Islet precursor cell (in vitro differentiated cells): Measurements from ENCODE around the gene GPX2.
A peak's percentile ranks its signal among the peaks of the same experiment; 100 is the strongest.

Experiments used
- DNase-seq: peaks from one replicate; pipeline ENCODE4 v3.0.0-alpha.2; 2018

GPX2 gene

DNA sequence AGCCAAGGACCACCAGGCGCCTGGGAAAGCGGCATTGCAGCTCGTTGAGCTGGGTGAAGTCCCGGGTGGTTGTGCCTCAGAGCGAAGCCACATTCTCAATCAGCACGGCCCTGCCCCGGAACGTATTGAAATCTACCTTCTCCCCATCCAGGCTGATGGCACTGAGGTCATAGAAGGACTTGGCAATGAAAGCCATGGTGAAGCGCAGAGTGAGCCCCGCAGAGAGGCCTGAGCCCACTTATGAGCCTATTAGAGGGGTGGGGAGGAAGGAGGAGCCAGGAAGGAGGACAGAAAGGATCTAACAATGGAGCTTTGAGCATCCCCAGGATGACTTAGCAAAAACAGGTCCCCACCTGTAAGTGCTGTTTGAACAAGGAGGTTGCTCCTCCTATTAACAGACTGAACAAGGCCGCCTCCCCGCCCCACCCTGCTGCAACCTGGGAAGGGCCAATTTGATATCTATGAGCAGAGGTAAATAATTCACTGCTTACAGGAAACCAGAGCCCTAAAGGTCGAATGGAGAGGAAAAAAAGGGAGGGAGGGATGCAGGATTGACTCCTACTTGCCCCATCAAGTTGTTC is at the start of gene GPX2:
Gene GPX2 (minus strand): TSS at position 215 of the 581 bp plus-strand sequence. CDS start 19 bp downstream, at position 196.
- peak; percentile 55 for DNase-seq

DNA sequence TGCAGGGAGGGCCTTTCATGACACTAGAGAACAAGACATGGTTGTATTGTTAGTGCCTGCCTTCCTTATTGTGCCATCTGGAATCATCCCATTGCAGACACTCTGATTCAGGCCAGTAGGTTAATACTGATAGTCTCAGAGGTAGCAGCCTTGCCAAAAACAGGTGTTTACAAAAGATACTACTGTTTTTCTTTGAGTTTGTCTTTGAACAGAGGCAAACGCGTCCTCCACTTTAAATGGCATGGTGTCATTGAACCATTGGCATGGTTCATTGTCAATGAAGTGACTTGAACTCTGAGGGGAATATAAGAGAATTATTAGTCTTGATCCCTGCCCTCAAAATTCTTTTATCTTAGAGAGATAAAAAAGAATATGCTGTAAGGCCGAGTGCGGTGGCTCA is 48.4 kb upstream of the GPX2 start:
- DNase-seq: no peak

DNA sequence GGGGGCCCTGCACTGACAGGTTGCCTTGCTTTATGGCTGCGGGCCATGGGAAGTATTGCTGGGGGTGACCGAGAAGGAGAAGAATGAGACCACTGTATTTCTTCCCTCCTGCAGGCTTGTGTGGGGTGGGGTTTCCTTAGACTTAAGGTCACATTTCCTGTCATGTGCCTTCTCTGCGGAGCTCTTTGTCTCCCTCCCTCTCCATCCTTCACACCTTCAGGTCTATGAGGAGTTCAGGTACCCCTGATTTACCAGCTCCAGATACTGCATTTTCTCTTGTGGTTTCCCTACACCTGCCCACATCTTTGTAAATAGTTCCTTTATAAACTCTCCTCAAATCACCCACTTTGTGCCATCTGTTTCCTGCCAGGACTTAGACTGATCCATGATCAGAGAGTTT is 47.8 kb upstream of the GPX2 start:
- DNase-seq: no peak

DNA sequence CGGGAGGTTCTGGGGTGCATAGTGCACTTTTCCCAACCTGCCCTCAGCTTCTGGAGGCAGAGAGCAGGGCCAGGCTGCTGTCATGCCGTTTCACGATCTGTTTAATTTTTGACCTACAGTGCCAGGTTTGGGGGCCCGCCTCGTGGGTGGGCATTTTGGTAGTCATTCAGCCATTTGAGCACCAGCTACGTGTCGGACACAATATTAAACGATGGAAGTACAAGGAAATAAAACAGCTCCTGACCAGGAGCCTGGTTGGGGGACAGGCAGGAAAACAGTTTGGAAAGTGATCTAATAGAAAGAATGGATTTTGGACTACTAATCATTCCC is 44.9 kb upstream of the GPX2 start:
- DNase-seq: no peak

DNA sequence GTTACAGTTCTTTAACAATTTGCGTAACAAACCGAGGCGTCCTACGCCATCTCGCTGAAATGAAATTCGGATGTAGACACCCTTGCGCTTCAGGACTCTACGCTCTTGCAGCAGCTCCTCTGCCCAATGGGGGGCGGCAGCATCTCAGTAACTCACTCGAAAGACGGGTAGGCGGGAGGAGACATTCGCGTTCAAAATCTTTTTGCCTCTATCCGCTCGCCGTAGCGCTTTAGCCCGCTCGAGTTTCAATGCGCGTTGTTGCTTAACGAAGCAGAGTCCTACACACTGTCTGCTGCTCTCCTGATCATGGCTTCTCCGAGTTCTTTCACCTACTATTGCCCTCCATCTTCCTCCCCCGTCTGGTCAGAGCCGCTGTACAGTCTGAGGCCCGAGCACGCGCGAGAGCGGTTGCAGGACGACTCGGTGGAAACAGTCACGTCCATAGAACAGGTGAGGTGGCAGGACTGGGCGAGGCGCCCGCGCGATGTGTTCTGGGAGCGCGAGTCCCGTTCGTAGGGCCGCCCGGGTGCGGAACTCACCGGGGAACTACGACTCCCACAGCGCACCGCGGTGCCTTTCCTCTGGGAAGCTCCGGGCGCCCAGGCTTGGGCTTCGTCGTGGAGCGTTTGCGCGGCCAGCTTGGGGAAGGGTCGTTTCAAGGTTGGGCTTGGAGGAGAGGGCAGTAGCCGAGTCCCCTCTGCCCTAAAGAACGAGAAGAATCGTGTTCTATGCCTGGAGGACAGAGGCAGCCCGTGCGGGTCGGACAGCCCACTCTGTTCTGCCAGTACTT is 44.3 kb upstream of the GPX2 start, which contains the start of gene FNTB:
Gene FNTB (plus strand): TSS at position 248 of the 790 bp plus-strand sequence. CDS start 59 bp downstream, at position 307.
- DNase-seq: peak; percentile 98

DNA sequence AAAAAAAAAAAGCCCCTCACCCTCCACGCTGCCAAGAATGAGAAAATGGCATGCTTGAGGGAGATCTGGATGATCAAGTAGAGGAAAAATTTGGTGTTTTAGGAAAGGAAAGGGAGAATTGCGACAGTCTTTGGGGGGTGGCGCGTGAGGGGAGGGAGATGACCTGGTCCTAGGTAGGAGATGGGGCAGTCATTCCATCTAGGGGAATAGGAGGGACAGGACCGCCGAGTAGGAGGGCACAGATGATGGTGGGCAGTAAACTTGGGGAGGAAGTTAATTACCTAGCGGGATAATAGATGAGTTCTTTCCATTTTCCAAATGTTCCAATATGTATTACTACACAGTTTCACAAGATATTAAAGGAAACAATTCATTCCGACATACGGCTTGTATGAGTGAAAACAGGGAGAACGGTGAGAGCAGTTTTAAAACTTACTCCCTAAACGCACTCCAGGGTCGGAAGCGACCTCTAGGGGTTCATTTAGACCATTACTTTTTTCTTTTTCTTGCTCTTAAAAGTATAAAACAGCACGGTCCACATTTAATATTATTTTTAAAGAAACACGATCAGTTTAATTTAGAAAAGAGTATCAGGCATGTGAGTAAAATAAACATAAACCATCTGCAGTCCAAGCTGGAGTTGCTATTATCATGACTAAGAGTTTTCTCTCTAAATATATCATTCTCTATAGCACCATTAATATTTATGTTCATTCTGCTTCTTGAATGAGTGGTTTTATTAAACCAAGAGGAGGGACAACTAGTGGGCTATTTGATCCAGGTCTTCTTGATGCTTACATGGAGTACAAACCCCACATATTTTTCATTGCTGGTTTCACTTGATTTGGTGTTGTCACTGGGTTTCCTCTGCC is 41.1 kb upstream of the GPX2 start:
- DNase-seq: no peak

DNA sequence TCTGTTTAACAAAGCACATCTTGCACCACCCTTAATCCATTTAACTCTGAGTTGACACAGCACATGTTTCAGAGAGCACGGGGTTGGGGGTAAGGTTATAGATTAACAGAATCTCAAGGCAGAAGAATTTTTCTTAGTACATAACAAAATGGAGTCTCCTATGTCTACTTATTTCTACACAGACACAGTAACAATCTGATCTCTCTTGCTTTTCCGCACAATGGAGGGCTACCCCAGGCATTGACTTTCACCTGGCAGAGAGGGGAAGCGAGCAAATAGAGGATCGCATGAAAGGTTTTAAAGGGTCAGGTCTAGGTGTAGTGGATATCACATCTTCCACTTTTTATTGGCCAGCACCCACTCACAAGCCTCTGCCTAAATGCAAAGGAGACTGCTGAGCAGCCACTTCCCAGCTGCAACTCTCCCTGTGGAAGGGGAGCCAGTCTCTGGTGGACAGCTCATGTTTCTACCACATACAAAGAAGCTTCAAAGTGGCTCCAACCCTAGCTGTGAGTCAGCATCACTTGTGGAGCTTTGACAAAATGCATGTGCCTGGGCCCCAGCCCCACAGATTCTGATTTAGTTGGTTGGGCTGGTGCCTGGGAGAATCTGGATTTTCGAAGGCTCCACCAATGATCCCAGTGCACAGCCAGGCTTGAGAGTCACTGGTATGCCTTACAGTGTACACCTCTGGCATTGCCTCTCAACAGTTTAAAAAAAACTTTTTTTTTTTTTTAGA is 37.0 kb upstream of the GPX2 start:
- DNase-seq: peak; percentile 81

DNA sequence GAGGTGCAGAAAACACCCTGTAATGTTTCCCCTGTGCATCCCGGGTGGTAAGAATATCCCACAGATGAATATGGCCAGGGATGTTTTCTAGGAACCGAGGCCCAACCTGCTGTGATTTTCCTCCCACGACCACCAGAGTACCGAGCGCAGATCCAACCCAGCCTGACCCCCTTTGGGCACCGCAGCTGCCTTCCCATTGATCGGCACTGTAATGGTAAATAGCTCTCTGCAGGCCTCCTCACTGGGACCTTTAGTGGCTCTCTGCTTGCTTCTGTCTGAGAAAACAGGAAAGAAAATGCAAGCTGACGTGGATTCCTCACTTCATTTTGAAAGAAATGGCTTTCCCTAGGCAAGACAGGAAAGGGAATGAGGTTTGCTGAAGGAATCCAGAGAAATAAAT is 32.0 kb upstream of the GPX2 start:
- DNase-seq: no peak

DNA sequence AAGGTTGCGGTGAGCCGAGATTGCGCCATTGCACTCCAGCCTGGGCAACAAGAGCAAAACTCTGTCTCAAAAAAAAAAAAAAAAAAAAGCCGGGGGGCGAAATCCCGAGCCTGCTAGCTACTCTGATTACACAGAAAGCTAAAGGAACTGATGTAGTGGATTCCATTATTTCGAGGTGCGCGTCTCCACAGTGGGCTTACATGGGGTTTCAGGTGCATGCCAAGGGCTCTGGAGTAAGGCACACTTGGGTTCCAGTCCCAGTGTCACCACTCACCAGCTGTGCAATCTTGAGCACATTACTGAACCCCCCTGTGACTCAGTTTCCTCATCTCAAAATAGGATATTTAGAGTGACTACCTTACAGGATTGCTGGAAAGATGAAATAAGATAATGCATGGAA is 31.3 kb upstream of the GPX2 start:
- DNase-seq: no peak

DNA sequence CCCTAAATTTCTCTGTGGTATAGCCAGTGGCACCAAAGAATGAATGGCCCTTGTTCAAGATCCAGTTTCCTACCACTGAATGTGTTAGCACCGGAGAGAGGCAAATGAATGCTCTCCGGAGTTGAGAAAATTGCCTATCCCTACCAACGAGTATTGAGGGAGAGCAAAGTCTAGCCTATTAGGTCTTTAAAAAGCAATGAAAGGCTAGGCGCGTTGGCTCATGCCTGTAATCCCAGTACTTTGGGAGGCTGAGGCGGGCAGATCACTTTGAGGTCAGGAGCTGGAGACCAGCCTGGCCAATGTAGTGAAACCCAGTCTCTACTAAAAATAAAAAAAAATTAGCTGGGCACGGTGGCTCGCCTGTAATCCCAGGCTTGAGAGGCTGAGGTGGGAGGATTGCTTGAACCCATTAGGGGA is 30.5 kb upstream of the GPX2 start:
- DNase-seq: no peak

DNA sequence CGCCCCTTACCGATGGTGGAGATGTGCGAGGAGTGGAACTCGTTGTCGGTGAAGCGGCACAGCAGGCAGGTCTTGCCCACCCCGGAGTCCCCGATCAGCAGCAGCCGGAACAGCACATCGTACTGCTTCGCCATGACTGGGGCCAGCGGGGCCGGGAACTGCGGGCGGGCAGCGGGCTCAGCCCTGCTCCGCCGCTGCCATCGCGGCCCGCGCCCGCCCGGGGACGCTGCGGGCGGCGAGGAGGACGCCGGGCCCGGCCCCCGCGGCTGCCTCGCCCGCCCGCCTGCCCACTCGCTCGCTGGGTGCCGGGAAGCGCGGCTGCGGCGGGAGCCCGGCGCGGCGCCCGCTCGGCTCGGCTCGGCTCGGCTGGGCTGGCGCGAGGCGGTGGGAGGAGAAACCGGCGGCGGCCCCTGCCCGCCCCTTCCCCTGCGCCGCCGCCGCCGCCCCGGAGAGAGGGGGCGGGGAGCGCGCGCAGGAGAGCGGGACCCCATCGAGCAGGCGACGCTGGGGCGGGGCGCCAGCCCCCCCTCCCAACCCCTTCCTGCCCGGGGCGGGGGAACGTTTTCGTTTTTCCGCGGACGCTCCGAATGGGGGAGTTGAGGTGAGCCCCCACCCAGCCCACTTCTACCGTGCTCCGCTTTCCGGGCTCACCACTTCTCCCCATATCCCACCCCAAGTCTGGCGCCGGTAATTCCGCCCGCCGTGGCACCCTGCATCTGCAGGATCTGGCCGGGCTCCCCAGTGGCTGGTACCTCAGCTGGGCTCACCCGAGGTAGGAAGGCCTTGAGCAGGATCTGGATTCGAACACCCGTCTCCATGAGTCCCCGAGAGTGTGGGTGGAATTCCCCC is 29.6 kb upstream of the GPX2 start, which contains the start of gene RAB15:
Gene RAB15 (minus strand): TSS at position 394 of the 849 bp plus-strand sequence. CDS start 260 bp downstream, at position 134.
- DNase-seq: peak; percentile 68

DNA sequence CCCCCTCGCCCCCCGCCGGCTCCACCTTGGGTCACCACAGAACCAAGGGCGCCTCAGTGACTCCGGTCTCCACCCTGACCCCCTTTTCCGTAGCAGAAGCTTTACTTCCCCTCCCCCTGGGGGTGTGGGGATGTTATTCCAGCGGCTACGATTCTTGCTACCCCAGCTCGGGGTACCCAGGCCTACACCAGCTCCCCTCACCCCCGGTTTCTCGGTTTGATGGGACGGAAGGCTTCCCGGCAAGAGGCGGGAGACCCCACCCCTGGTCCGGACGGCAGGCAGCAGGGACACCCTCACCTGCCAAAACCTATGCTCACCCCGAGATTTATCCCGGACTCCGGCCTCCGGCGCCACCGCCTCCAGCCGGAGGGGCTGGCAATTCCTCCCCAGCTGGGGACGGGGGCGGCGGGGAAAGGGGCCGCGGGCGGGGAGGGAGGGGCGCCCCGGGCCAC is 29.0 kb upstream of the GPX2 start:
- DNase-seq: no peak

DNA sequence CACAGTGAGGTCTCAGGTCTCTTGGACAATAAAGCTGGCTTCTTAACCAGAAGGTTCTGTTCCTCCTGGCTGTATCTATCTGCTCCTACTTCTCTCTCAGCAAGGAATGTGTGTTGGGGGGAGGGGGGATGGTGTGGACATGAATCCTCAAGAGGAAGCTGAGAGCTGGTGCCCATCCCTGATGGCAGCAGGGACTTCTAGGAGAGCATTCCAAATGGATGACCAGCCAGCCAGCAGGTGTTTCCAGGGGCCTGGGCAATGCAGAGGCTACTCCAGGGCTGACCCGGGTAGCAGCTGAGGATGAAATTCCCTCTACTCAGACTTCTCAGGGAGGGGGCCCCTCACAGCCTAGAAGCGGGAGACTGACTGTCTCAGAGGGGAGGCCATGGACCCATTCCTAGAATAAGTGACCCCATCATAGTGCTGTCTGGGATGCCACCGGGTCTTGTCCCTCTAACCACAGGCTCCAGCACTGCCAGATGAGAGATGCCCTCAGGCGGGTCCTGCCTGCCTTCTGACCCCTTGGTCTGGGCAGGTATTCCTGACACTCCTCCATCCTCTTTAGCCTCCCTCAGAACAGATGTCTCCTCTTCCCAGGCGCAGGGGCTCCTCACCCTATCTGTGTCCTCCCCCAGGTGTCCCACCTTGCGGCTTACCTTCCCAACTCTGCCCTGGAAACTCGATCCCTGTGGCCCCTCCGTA is 28.4 kb upstream of the GPX2 start:
- peak; percentile 78 for DNase-seq

DNA sequence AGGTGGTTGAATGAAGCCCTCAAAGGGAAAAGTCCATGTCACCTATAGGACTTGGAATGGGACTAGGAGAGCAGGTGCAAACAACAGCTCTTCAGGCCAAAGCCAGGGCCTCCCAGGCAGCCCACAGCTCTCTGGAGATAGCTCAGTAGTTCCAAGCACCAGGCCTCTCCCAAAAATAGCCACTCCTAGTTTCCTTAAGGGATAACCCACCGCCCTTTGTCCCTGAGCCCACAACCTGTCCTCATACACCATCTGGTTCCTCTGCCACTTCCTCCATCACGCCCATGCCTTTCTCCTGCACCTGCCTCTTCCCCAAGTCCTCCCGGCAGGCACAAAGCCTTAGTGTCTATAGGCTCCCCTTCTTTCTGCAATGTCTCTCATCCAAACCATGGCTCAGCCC is 27.5 kb upstream of the GPX2 start:
- no peak for DNase-seq

DNA sequence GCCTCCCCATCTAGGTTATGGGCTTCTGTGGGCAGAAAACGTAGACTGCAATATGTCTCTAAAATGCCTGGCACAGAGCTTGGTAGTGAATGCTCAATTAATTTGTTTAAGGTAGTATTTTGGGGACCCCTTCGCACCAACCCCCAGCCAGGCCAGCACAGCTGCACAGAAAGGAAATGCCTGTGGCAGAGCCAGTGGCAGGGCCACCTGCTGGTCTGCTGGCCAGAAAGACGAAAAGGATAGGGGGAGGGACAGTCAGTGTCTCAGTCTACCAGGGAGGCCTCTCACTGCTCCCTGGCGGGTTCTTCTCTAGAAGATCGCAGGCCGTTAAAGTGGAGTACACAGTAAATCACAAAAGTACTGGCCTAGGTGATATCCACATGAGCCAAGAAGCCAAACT is 26.1 kb upstream of the GPX2 start:
- no peak for DNase-seq

DNA sequence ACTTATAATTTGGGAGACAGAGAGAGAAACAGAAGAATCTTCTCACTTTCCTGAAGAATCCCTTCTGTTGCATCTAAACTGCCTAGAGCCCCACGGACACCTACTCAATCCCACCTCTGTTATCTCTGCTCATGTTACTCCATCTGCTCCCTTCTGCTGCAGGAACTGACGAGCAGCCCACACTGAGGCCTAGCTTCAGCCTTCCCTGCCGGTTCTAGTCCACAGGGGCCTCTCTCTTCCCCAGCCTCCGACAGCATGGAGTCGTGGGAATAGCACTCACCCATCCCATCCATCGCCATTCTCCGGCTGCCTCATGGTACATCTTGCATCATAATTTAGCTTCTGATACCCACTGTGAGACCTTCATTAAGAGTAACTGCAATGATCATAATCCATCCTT is 25.6 kb upstream of the GPX2 start:
- no peak for DNase-seq

DNA sequence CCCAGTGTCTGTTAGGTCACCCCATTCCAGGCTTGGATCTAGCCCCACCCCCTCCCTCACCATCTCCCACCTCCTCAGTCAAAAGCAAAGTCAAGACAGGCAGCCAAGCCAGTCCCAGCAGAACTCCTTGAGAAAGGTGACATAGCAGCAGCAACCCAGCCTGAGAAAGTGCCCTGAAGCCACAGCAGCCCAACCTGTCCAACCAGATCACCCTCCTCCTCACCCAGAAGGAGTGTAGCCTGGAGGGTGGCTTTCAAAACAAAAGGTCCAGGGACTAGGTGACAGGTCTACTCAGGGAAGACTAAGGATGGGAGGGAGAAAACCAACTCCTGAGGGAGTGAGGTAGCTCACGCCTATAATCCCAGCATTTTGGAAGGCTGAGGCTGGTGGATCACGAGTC is 24.4 kb upstream of the GPX2 start:
- DNase-seq: peak; percentile 92

DNA sequence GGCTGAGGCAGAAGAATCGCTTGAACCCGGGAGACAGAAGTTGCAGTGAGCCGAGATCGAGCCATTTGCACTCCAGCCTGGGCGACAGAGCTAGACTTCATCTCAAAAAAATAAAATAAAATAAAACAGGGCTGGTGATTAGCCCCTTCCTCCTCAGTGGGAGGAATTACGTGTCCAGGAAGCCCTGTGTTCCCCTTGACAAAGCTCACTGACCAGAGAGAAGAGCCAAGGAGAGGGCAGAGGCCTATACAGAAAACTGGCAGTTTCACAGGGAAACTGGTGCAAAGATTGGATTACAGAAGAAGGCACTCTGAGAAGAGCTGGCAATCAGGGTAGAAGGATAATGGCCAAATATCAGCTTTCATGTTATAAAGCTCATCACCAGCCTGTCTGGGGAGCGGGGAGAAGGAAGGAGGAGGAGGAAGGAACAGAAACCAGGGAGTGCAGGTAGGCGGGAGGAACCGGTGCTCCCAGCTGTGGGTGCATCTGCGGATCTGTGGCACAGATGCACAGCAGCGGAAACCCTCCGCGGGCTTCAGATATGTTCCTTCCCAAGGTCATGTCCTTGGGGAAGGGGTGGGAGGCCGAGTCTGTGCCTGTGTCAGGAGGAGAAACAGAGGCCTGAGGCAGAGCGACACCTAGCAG is 22.9 kb upstream of the GPX2 start:
- DNase-seq: no peak

DNA sequence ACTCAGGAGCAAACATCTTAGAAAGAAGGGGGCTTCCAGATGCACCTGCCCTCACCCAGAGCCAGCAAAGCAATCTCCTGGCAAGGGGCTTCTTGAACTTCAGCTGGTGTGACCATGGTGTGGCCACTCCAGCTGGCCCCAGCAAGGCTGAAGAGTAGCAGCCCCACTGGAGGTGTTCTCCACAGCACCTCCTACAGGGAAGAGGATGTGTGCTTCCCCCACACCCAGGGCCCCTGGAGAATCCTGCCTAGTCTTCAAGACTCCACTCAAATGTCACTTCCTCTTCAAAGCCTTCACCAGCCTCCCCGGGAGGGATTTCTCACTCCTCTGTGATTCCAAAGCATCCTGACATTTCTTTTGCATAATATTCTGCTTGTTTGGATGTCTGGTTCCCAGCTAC is 21.1 kb upstream of the GPX2 start:
- no peak for DNase-seq

DNA sequence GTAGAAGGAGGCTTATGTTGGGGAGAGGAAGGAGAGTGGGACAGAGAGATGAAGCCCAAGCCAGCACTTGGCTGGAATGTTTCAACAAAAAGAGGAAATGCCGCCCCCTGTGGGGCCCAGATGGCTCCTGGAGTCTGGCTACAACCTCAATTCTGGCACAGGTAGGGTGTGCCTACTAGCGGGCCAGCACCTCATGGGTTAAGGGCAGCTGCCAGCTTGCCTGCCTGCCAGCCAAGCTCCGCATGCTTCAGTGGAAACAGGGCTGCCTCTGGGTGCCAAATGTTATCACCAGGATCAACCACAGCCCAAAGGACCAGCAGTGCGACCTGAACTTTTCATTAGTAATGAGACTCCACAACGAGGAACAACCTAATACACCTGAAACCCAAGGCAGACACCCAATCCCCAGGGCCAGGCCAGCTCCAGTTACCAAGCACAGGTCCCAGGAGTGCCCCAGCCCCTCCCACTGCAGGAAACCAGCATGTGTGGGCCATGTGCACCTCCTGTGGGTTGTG is 18.3 kb upstream of the GPX2 start:
- no peak for DNase-seq
